GM18526 (cell line): ENCODE results near the gene ANG.

Source experiments
- POLR2A ChIP-seq: IDR thresholded peaks from 3 replicates; pipeline ENCODE4 v1.6.1; 2011; ENCODE audit not compliant: insufficient read length; ENCODE audit errors: extremely low read depth

ANG gene

GRCh38 chr14:20684662-20685456 is 3.7 kb upstream of the ANG start:
- no peak for TF ChIP-seq POLR2A

GRCh38 chr14:20686386-20687143 is 2.0 kb upstream of the ANG start:
- TF ChIP-seq POLR2A, result no peak

GRCh38 chr14:20687362-20688166 is 1.0 kb upstream of the ANG start:
- no peak for TF ChIP-seq POLR2A

GRCh38 chr14:20690848-20691640 is 2.5 kb downstream of the ANG start:
- TF ChIP-seq POLR2A, result no peak

- TF ChIP-seq POLR2A, result no peak
Measured at GRCh38 chr14:20692116-20692751, 3.7 kb downstream of the ANG start.

GRCh38 chr14:20696764-20697163 is 8.2 kb downstream of the ANG start:
- no peak for TF ChIP-seq POLR2A

- no peak for TF ChIP-seq POLR2A
Measured at GRCh38 chr14:20697273-20698017, 8.9 kb downstream of the ANG start.

GRCh38 chr14:20698018-20698329 is 9.4 kb downstream of the ANG start:
- no peak for TF ChIP-seq POLR2A

- no peak for TF ChIP-seq POLR2A
Measured at GRCh38 chr14:20698934-20699333, 10.4 kb downstream of the ANG start.

- TF ChIP-seq POLR2A, result no peak
Measured at GRCh38 chr14:20699931-20700330, 11.4 kb downstream of the ANG start.

- TF ChIP-seq POLR2A, result no peak
Measured at GRCh38 chr14:20706657-20707355, 18.2 kb downstream of the ANG start.

- TF ChIP-seq POLR2A, result no peak
Measured at GRCh38 chr14:20707622-20708021, 19.1 kb downstream of the ANG start.

GRCh38 chr14:20711261-20711660 is 22.7 kb downstream of the ANG start:
- TF ChIP-seq POLR2A, result no peak

GRCh38 chr14:20711685-20712084 is 23.1 kb downstream of the ANG start:
- TF ChIP-seq POLR2A, result no peak

GRCh38 chr14:20712904-20713303 is 24.3 kb downstream of the ANG start:
- TF ChIP-seq POLR2A, result no peak
